HCT116 (cell line): ENCODE results near the gene BFSP1. TPM values are rescaled to one million over a fixed set of nuclear protein-coding genes. Genes with fewer than 3 reads are reported as not detected.

Experiments used
- ATAC-seq: fragments of 200-7000 bp; cut with Tn5 transposase; 2 replicates; pipeline ENCODE4 v1.9.1; 2020; ENCODE audit warnings: mild to moderate bottlenecking, moderate library complexity
- BruUV-seq: library from RNA; stranded (reverse); fragments of 400-500 nt; replicated peaks from 2 replicates; lab custom pipeline; 2021; lab: Mats Ljungman, UMichigan
- CTCF ChIA-PET: fragments of 300-600 bp; sonication (Branson Sonifier 250); formaldehyde crosslinking; loops from one replicate; lab custom pipeline; 2021; ENCODE audit warnings: antibody characterized with exemption; lab: Charles Lee
- POLR2A ChIA-PET: fragments of 300-600, 350-600 bp; sonication (Branson Sonifier 250); formaldehyde crosslinking; loops from one replicate; lab custom pipeline; 2021; ENCODE audit warnings: antibody characterized with exemption; lab: Charles Lee
- RAD21 ChIA-PET, 2 experiments: fragments of 300-600 bp; sonication (Branson Sonifier 250); formaldehyde crosslinking; loops; one replicate each; lab custom pipeline; 2023; ENCODE audit warnings: low total read pairs in 2 of 2; ENCODE audit not compliant: uncharacterized antibody in 2 of 2, unreplicated experiment in 2 of 2, low non-redundant PET in 1 of 2; lab: Charles Lee
- DNase-seq: peaks from one replicate; pipeline ENCODE4 v3.0.0-alpha.2; 2010; ENCODE audit warnings: low read depth, low spot score
- H2AFZ ChIP-seq: fragments of 200-600 bp; shearing (Covaris generic), sonication (generic); 2 replicates; pipeline ENCODE4 v1.6.1; 2017; ENCODE audit warnings: low read depth, mixed run types, mixed read lengths, antibody characterized with exemption, low read length; ENCODE audit not compliant: poor library complexity, severe bottlenecking
- H3K27ac ChIP-seq: 2 replicates; pipeline ENCODE4 v1.5.1; 2012; ENCODE audit warnings: low read depth, low read length
- H3K27me3 ChIP-seq: fragments of 200-600 bp; sonication (generic); 2 replicates; pipeline ENCODE4 v1.6.1; 2016; ENCODE audit warnings: mixed run types, low read length, mixed read lengths; ENCODE audit not compliant: insufficient read depth
- H3K36me3 ChIP-seq, 2 experiments: fragments of 200-500 bp in 1 of 2; fragments of 200-600 bp in 1 of 2; sonication (Bioruptor generic) in 1 of 2; sonication (generic) in 1 of 2; 2 replicates each; pipeline versions ENCODE4 v1.5.1 to v1.6.1; 2014 to 2016; ENCODE audit warnings: low read length in 2 of 2, inconsistent platforms in 1 of 2, mixed read lengths in 1 of 2, mixed run types in 1 of 2; ENCODE audit not compliant: insufficient read depth in 2 of 2, control insufficient read depth in 1 of 2
- H3K4me1 ChIP-seq, 2 experiments: fragments of 200-600 bp in 1 of 2; sonication (generic) in 1 of 2; 2 replicates each; pipeline versions ENCODE4 v1.5.1 to v1.6.1; 2012 to 2017; ENCODE audit warnings: low read length in 2 of 2, inconsistent platforms in 1 of 2, mild to moderate bottlenecking in 1 of 2, mixed read lengths in 1 of 2, mixed run types in 1 of 2, moderate library complexity in 1 of 2; ENCODE audit not compliant: insufficient read depth in 2 of 2, control insufficient read depth in 1 of 2
- H3K4me2 ChIP-seq: fragments of 200-600 bp; sonication (generic); 2 replicates; pipeline ENCODE4 v1.6.1; 2017; ENCODE audit warnings: mixed run types, low read length, mixed read lengths
- H3K4me3 ChIP-seq, 2 experiments: fragments of 200-600 bp in 1 of 2; sonication (generic) in 1 of 2; replicated peaks in 1 of 2; 2 replicates each; pipeline ENCODE4 v1.5.1; 2011 to 2016; ENCODE audit warnings: low read length in 2 of 2, control low read depth in 1 of 2, low read depth in 1 of 2, mild to moderate bottlenecking in 1 of 2, mixed read lengths in 1 of 2, mixed run types in 1 of 2
- H3K79me2 ChIP-seq: fragments of 200-600 bp; sonication (generic); 2 replicates; pipeline ENCODE4 v1.6.1; 2017; ENCODE audit warnings: mild to moderate bottlenecking, mixed run types, low read length, moderate library complexity, mixed read lengths; ENCODE audit not compliant: insufficient read depth
- H3K9ac ChIP-seq: fragments of 200-600 bp; sonication (generic); 2 replicates; pipeline ENCODE4 v1.6.1; 2016; ENCODE audit warnings: low read length, mixed read lengths
- H3K9me2 ChIP-seq: fragments of 200-600 bp; sonication (generic), shearing (Covaris generic); 2 replicates; pipeline ENCODE4 v1.6.1; 2017; ENCODE audit warnings: mixed run types, mild to moderate bottlenecking, moderate library complexity; ENCODE audit not compliant: insufficient read depth
- H3K9me3 ChIP-seq, 2 experiments: fragments of 200-500 bp in 1 of 2; fragments of 200-600 bp in 1 of 2; sonication (Bioruptor generic) in 1 of 2; sonication (generic) in 1 of 2; 2 replicates each; pipeline ENCODE4 v1.6.1; 2014 to 2017; ENCODE audit warnings: low read length in 2 of 2, mixed read lengths in 2 of 2, inconsistent platforms in 1 of 2, low read depth in 1 of 2, mild to moderate bottlenecking in 1 of 2, mixed run types in 1 of 2, moderate library complexity in 1 of 2; ENCODE audit not compliant: control insufficient read depth in 1 of 2, insufficient read depth in 1 of 2
- H4K20me1 ChIP-seq: fragments of 200-600 bp; sonication (generic), shearing (Covaris generic); 2 replicates; pipeline ENCODE4 v1.6.1; 2017; ENCODE audit warnings: mixed run types, mild to moderate bottlenecking, moderate library complexity; ENCODE audit not compliant: insufficient read depth
- CEBPB ChIP-seq: IDR thresholded peaks from 2 replicates; pipeline ENCODE4 v1.6.1; 2012; ENCODE audit warnings: low read depth
- CTCF ChIP-seq, 3 experiments: fragments of 200-600 bp in 1 of 3; sonication (generic) in 1 of 3; IDR thresholded peaks in 2 of 3; conservative IDR thresholded peaks in 1 of 3; 2 replicates each; pipeline ENCODE4 v1.5.1; 2012 to 2017; ENCODE audit warnings: low read depth in 2 of 3, low read length in 2 of 3, antibody characterized with exemption in 1 of 3, borderline replicate concordance in 1 of 3, control low read depth in 1 of 3, mild to moderate bottlenecking in 1 of 3, mixed read lengths in 1 of 3, mixed run types in 1 of 3, moderate library complexity in 1 of 3; ENCODE audit not compliant: insufficient read depth in 1 of 3
- EGR1 ChIP-seq: IDR thresholded peaks from 2 replicates; pipeline ENCODE4 v1.6.1; 2012; ENCODE audit warnings: low read depth
- ELF1 ChIP-seq: IDR thresholded peaks from 2 replicates; pipeline ENCODE4 v1.6.1; 2012; ENCODE audit warnings: low read depth, borderline replicate concordance
- EZH2 ChIP-seq: fragments of 200-600 bp; sonication (generic); IDR thresholded peaks from 2 replicates; pipeline ENCODE4 v1.6.1; 2017; ENCODE audit warnings: antibody characterized with exemption, mixed run types
- FOSL1 ChIP-seq: IDR thresholded peaks from 2 replicates; pipeline ENCODE4 v1.6.1; 2012; ENCODE audit warnings: low read depth
- JUND ChIP-seq: IDR thresholded peaks from 2 replicates; pipeline ENCODE4 v1.6.1; 2012
- POLR2A ChIP-seq: IDR thresholded peaks from 2 replicates; pipeline ENCODE4 v1.7.0; 2011; ENCODE audit warnings: borderline replicate concordance; ENCODE audit not compliant: insufficient read depth, insufficient read length; ENCODE audit errors: extremely low read depth
- REST ChIP-seq: IDR thresholded peaks from 2 replicates; pipeline ENCODE4 v1.6.1; 2012; ENCODE audit warnings: low read depth
- SIN3A ChIP-seq: IDR thresholded peaks from 2 replicates; pipeline ENCODE4 v1.6.1; 2012; ENCODE audit warnings: low read depth
- SP1 ChIP-seq: IDR thresholded peaks from 2 replicates; pipeline ENCODE4 v1.6.1; 2012; ENCODE audit warnings: low read depth
- SRF ChIP-seq: IDR thresholded peaks from 2 replicates; pipeline ENCODE4 v1.6.1; 2012; ENCODE audit warnings: low read depth
- TCF7L2 ChIP-seq: IDR thresholded peaks from 2 replicates; pipeline ENCODE4 v1.7.0; 2011; ENCODE audit warnings: borderline replicate concordance, inconsistent platforms; ENCODE audit not compliant: insufficient read depth, insufficient read length; ENCODE audit errors: extremely low read depth
- ZFX ChIP-seq: fragments of 450-650 bp; IDR thresholded peaks from 2 replicates; pipeline ENCODE4 v1.6.1; 2017
- ZNF274 ChIP-seq: fragments of 200-500 bp; sonication (Bioruptor generic); IDR thresholded peaks from 2 replicates; pipeline ENCODE4 v1.6.1; 2014; ENCODE audit warnings: mild to moderate bottlenecking, low read depth, low read length, inconsistent platforms
- intact Hi-C: fragments of 100-400 bp; cut with micrococcal nuclease; formaldehyde crosslinking; loops from 2 replicates; pipeline ENCODE4 v1.10.0; 2022
- total RNA-seq: library from RNA; stranded (reverse); gene quantifications from one replicate; pipeline ENCODE4 v1.2.1, GENCODE V29; 2021; ENCODE audit not compliant: unreplicated experiment
- TF ChIP-seq, protein P1 (sequence below): IDR thresholded peaks from 2 replicates; pipeline ENCODE4 v1.6.1; 2012
- TF ChIP-seq, protein P2 (sequence below): IDR thresholded peaks from 2 replicates; pipeline ENCODE4 v1.6.1; 2012

Gene BFSP1
- total RNA-seq, 1 experiment from 2014 or later = 8.8 TPM

- TF ChIP-seq CTCF (IDR thresholded peaks at IDR 0.05 in 2 of 3, conservative IDR thresholded peaks at IDR 0.05 in 1 of 3; ENCODE audit: borderline replicate concordance in 1 of 3, insufficient read depth in 1 of 3, low read depth in 2 of 3, low read length in 2 of 3) = no peak
- TF ChIP-seq, all 23 proteins: peak for 0
These were observed 1.0 kb downstream of the BFSP1 start (continued) for GRCh38 chr20:17530153-17530552.

DNA sequence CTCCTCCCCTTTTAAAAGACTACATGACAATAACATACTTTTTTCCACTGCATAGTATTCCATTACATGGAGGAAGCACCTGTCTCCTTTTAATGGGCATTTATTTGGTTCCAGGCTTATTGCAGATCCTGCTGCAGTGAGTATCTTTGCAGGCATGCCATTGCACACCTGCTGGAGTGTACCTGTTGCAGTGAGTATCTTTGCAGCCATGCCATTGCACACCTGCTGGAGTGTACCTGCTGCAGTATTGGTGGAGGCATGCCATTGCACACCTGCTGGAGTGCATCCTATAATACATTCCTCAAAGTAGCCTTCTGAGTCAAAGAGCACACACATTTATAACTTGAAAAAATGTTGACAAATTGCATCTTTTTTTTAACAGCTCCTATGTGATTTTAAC lies 1.6 kb downstream of the BFSP1 start:
- Histone ChIP-seq H3K27me3 (no peaks in the 10 kb centered on the region), H3K4me3 (no peak overlapping the region), H3K27ac (no peak overlapping the region), H4K20me1 (no peaks in the 10 kb centered on the region), H3K9me2 (no peaks in the 10 kb centered on the region), H3K9ac (no peak overlapping the region), H3K36me3 (no peaks in the 10 kb centered on the region), H3K79me2 (no peaks in the 10 kb centered on the region), H2AFZ (no peak overlapping the region)
- no peak for DNase-seq
- CTCF ChIA-PET = interaction anchor here (1.4 kb wide), 1 partner anchor 120 kb away, joined by 3 read pairs; no protein-coding TSS in a partner anchor
- no TSS peak for BruUV-seq
- intact Hi-C loops = no loop called here
- POLR2A ChIA-PET = no interaction called here
- RAD21 ChIA-PET = no interaction called here
- ATAC-seq = no peak
- TF ChIP-seq REST (no peak), ZFX (no peak), FOSL1 (no peak), ELF1 (no peak), TCF7L2 (no peak), EZH2 (no peak), ZNF274 (no peak), SIN3A (no peak), EGR1 (no peak), SRF (no peak), CEBPB (no peak), JUND (no peak), SP1 (no peak), CTCF (IDR thresholded peaks at IDR 0.05 in 2 of 3, conservative IDR thresholded peaks at IDR 0.05 in 1 of 3; ENCODE audit: borderline replicate concordance in 1 of 3, insufficient read depth in 1 of 3, low read depth in 2 of 3, low read length in 2 of 3) (no peak), POLR2A (no peak)
- TF ChIP-seq, protein P1, sequence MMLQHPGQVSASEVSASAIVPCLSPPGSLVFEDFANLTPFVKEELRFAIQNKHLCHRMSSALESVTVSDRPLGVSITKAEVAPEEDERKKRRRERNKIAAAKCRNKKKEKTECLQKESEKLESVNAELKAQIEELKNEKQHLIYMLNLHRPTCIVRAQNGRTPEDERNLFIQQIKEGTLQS = no peak
- TF ChIP-seq, protein P2, sequence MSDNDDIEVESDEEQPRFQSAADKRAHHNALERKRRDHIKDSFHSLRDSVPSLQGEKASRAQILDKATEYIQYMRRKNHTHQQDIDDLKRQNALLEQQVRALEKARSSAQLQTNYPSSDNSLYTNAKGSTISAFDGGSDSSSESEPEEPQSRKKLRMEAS = no peak
- TF ChIP-seq, all 23 proteins: peak for 0
- Histone ChIP-seq H3K4me1 (peaks cover 16 to 30% of the 10 kb centered on the region in 2 experiments), H3K4me2 (no peak overlapping the region), H3K9me3 (no peaks in the 10 kb centered on the region)
